Measurements from ENCODE around the gene TMBIM6.

GRCh38 chr12:49705479-49706134 lies 35.8 kb upstream of the TMBIM6 start:
- no peak for TF ChIP-seq GATA2 (IDR thresholded peaks at IDR 0.05; ENCODE audit: low read depth, low read length)
- no peak for TF ChIP-seq GATA3 (IDR thresholded peaks at IDR 0.05; ENCODE audit: low read depth, low read length)

All from SH-SY5Y (cell line).